Prostate gland (tissue), 2 donors: Measurements from ENCODE around the gene ARFGAP2.

Experiments
- CTCF ChIP-seq, 4 experiments: fragments of 200-600 bp in 2 of 4; fragments of 450-650 bp in 2 of 4; sonication (generic) in 2 of 4; IDR thresholded peaks; 1 replicate in 3 of 4; 2 replicates in 1 of 4; pipeline ENCODE4 v1.5.1; 2016 to 2019; ENCODE audit warnings: antibody characterized with exemption in 4 of 4, mild to moderate bottlenecking in 2 of 4, moderate library complexity in 2 of 4
- POLR2A ChIP-seq: fragments of 450-650 bp; IDR thresholded peaks from one replicate; pipeline ENCODE4 v1.6.1; 2016; ENCODE audit warnings: antibody characterized with exemption, mild to moderate bottlenecking

DNA sequence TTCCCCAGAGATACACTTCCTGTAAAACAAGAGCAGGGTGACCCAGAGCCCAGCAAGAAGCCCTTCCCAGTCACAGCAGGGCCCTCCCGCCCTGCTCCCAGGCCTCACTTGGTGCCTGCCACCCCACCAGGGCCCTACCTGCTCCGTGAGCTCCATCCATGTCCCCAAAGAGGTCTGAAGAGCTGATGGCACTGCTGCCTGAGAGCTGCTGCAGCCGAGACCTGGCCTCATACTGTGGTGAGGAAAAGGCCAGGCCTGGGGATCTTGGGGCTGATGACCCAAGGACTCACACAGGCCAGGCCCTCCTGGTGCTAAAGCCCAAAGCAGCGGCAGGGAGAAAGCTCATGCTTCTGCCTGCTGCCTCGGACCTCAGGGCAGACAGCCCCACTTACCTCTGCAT is 10.3 kb downstream of the ARFGAP2 start:
- no peak for TF ChIP-seq POLR2A
- TF ChIP-seq CTCF (IDR thresholded peaks at IDR 0.05), result no peak
